H1 (cell line): ENCODE data around the gene JMJD8. TPM values are rescaled to one million over a fixed set of nuclear protein-coding genes. Genes with fewer than 3 reads are reported as not detected.

Experiments
- CTCF ChIA-PET: fragments of 300-600 bp; sonication (Branson Sonifier 250); formaldehyde crosslinking; loops from one replicate; lab custom pipeline; 2021; ENCODE audit not compliant: partially characterized antibody; lab: Charles Lee
- POLR2A ChIA-PET: fragments of 300-600 bp; sonication (Branson Sonifier 250); formaldehyde crosslinking; loops from one replicate; lab custom pipeline; 2021; ENCODE audit warnings: inconsistent platforms; ENCODE audit not compliant: partially characterized antibody; lab: Charles Lee
- DNase-seq, 2 experiments: peaks; one replicate each; pipeline versions ENCODE4 v3.0.0 to v3.0.0-alpha.2; 2010 to 2022; ENCODE audit warnings: low spot score in 2 of 2, low read depth in 1 of 2, mixed read lengths in 1 of 2
- FAIRE-seq: peaks from 2 replicates; lab custom pipeline; 2011; peaks lifted over from hg19 to GRCh38; lab: Jason Lieb, UNC
- H2AFZ ChIP-seq: 2 replicates; pipeline ENCODE4 v1.8.1; 2012; ENCODE audit warnings: low read length, inconsistent platforms
- H2AK5ac ChIP-seq: 2 replicates; pipeline ENCODE4 v1.6.1; 2013; ENCODE audit warnings: low read depth, low read length
- H2BK120ac ChIP-seq: replicated peaks from 2 replicates; pipeline ENCODE3; 2013; ENCODE audit warnings: low read depth, low read length, inconsistent platforms
- H2BK12ac ChIP-seq: 2 replicates; pipeline ENCODE4 v1.6.1; 2013; ENCODE audit warnings: low read depth, low read length
- H2BK15ac ChIP-seq: 2 replicates; pipeline ENCODE4 v1.6.1; 2013; ENCODE audit warnings: low read length
- H2BK20ac ChIP-seq: 2 replicates; pipeline ENCODE4 v1.6.1; 2013; ENCODE audit warnings: low read length
- H2BK5ac ChIP-seq: 2 replicates; pipeline ENCODE4 v1.6.1; 2013; ENCODE audit warnings: low read depth, low read length
- H3K14ac ChIP-seq: 2 replicates; pipeline ENCODE4 v1.6.1; 2013; ENCODE audit warnings: inconsistent platforms; ENCODE audit not compliant: insufficient read length
- H3K18ac ChIP-seq: 2 replicates; pipeline ENCODE4 v1.6.1; 2013; ENCODE audit warnings: low read length; ENCODE audit errors: extremely low read depth
- H3K23ac ChIP-seq: 2 replicates; pipeline ENCODE4 v1.6.1; 2013; ENCODE audit warnings: inconsistent platforms; ENCODE audit not compliant: insufficient read length
- H3K23me2 ChIP-seq: 2 replicates; pipeline ENCODE4 v1.6.1; 2013; ENCODE audit warnings: low read depth, low read length
- H3K27ac ChIP-seq: 2 replicates; pipeline ENCODE4 v1.6.1; 2011; ENCODE audit warnings: low read depth, low read length, inconsistent platforms
- H3K27me3 ChIP-seq, 4 experiments: replicated peaks in 1 of 4; 1 replicate in 1 of 4; 2 replicates in 3 of 4; pipeline versions ENCODE4 v1.6.1 to v1.8.1; 2011 to 2013; ENCODE audit warnings: low read length in 3 of 4, mild to moderate bottlenecking in 3 of 4, inconsistent platforms in 2 of 4, mixed read lengths in 2 of 4, moderate library complexity in 1 of 4; ENCODE audit not compliant: control insufficient read depth in 3 of 4, insufficient read depth in 3 of 4; ENCODE audit errors: extremely low read depth in 1 of 4
- H3K36me3 ChIP-seq, 4 experiments: 2 replicates each; pipeline versions ENCODE4 v1.6.1 to v1.8.1; 2011 to 2013; ENCODE audit warnings: mild to moderate bottlenecking in 4 of 4, low read length in 3 of 4, moderate library complexity in 2 of 4, control low read depth in 1 of 4, inconsistent platforms in 1 of 4; ENCODE audit not compliant: insufficient read depth in 4 of 4, control insufficient read depth in 2 of 4
- H3K4ac ChIP-seq: replicated peaks from 2 replicates; pipeline ENCODE3; 2013; ENCODE audit warnings: low read length, low read depth, mixed read lengths, inconsistent platforms; ENCODE audit not compliant: insufficient read length
- H3K4me1 ChIP-seq, 4 experiments: replicated peaks in 1 of 4; 1 replicate in 1 of 4; 2 replicates in 3 of 4; pipeline versions ENCODE4 v1.6.1 to v1.8.1; 2011 to 2013; ENCODE audit warnings: low read length in 3 of 4, inconsistent platforms in 2 of 4, mixed read lengths in 1 of 4; ENCODE audit not compliant: insufficient read depth in 4 of 4, control insufficient read depth in 3 of 4
- H3K4me2 ChIP-seq, 2 experiments: 2 replicates each; pipeline versions ENCODE4 v1.6.1 to v1.8.1; 2011 to 2013; ENCODE audit warnings: low read depth in 2 of 2, low read length in 2 of 2, control low read depth in 1 of 2, inconsistent platforms in 1 of 2, mild to moderate bottlenecking in 1 of 2; ENCODE audit not compliant: insufficient read depth in 1 of 2
- H3K4me3 ChIP-seq, 4 experiments: fragments of 200-600, 300-600 bp in 1 of 4; sonication (generic), shearing (Covaris generic), sonication (Bioruptor Twin) in 1 of 4; 2 replicates each; pipeline versions ENCODE4 v1.5.1 to v1.8.1; 2011 to 2016; ENCODE audit warnings: low read length in 4 of 4, low read depth in 3 of 4, control low read depth in 2 of 4, inconsistent platforms in 2 of 4, mild to moderate bottlenecking in 2 of 4, mixed read lengths in 1 of 4, moderate library complexity in 1 of 4; ENCODE audit not compliant: insufficient read depth in 2 of 4; ENCODE audit errors: extremely low read depth in 1 of 4
- H3K56ac ChIP-seq: replicated peaks from 2 replicates; pipeline ENCODE3; 2013; ENCODE audit warnings: low read depth, mild to moderate bottlenecking, mixed read lengths, low read length, inconsistent platforms; ENCODE audit not compliant: insufficient read length
- H3K79me1 ChIP-seq: 2 replicates; pipeline ENCODE4 v1.6.1; 2013; ENCODE audit warnings: low read depth, low read length, control low read depth
- H3K79me2 ChIP-seq, 2 experiments: 2 replicates each; pipeline versions ENCODE4 v1.6.1 to v1.8.1; 2012 to 2013; ENCODE audit warnings: low read length in 2 of 2, mild to moderate bottlenecking in 2 of 2, inconsistent platforms in 1 of 2; ENCODE audit not compliant: insufficient read depth in 2 of 2, control insufficient read depth in 1 of 2
- H3K9ac ChIP-seq, 4 experiments: replicated peaks in 1 of 4; 1 replicate in 1 of 4; 2 replicates in 3 of 4; pipeline versions ENCODE4 v1.6.1 to v1.8.1; 2011 to 2013; ENCODE audit warnings: low read depth in 3 of 4, low read length in 3 of 4, control low read depth in 2 of 4, mild to moderate bottlenecking in 2 of 4, moderate library complexity in 2 of 4, inconsistent platforms in 1 of 4; ENCODE audit errors: extremely low read depth in 1 of 4
- H3K9me3 ChIP-seq, 2 experiments: 2 replicates each; pipeline versions ENCODE4 v1.6.1 to v1.8.1; 2012 to 2013; ENCODE audit warnings: mild to moderate bottlenecking in 2 of 2, moderate library complexity in 2 of 2, control low read depth in 1 of 2, inconsistent platforms in 1 of 2, low read depth in 1 of 2, low read length in 1 of 2, mixed read lengths in 1 of 2; ENCODE audit not compliant: insufficient read depth in 2 of 2
- H4K20me1 ChIP-seq, 2 experiments: replicated peaks in 1 of 2; 2 replicates each; pipeline versions ENCODE3 to v1.8.1; 2011 to 2013; ENCODE audit warnings: inconsistent platforms in 2 of 2, low read length in 2 of 2, mild to moderate bottlenecking in 1 of 2; ENCODE audit not compliant: insufficient read depth in 2 of 2, control insufficient read depth in 1 of 2
- H4K5ac ChIP-seq: 2 replicates; pipeline ENCODE4 v1.6.1; 2013; ENCODE audit warnings: low read length, low read depth, mixed read lengths, inconsistent platforms; ENCODE audit not compliant: insufficient read length
- H4K8ac ChIP-seq: 2 replicates; pipeline ENCODE4 v1.8.0; 2013; ENCODE audit warnings: mild to moderate bottlenecking, moderate library complexity, low read length, inconsistent platforms; ENCODE audit not compliant: insufficient read depth; ENCODE audit errors: extremely low read depth
- H4K91ac ChIP-seq: replicated peaks from 2 replicates; pipeline ENCODE3; 2013; ENCODE audit warnings: low read length, mixed read lengths, inconsistent platforms; ENCODE audit not compliant: insufficient read length
- ATF2 ChIP-seq: IDR thresholded peaks from 2 replicates; pipeline ENCODE4 v1.6.1; 2012; ENCODE audit warnings: low read length, inconsistent platforms
- ATF3 ChIP-seq: IDR thresholded peaks from 2 replicates; pipeline ENCODE4 v1.6.1; 2011; ENCODE audit warnings: low read depth, mild to moderate bottlenecking, low read length; ENCODE audit not compliant: insufficient read depth
- BRCA1 ChIP-seq: IDR thresholded peaks from 2 replicates; pipeline ENCODE4 v1.6.1; 2012; ENCODE audit warnings: low read depth, low read length, improper control_type of control experiment
- CBX8 ChIP-seq: fragments of 300-800, 300-1000 bp; sonication (generic); IDR thresholded peaks from 2 replicates; pipeline ENCODE4 v1.7.1; 2016; ENCODE audit warnings: low read depth, low read length, borderline replicate concordance
- FOSL1 ChIP-seq: IDR thresholded peaks from 2 replicates; pipeline ENCODE4 v1.6.1; 2011; ENCODE audit warnings: mild to moderate bottlenecking, low read depth, low read length, moderate library complexity; ENCODE audit not compliant: insufficient read depth
- KDM1A ChIP-seq: fragments of 200-600, 300-600 bp; sonication (generic); IDR thresholded peaks from 2 replicates; pipeline ENCODE4 v1.7.1; 2016; ENCODE audit warnings: mild to moderate bottlenecking, low read length, borderline replicate concordance
- KDM5A ChIP-seq: fragments of 200-600 bp; IDR thresholded peaks from 2 replicates; pipeline ENCODE4 v1.7.1; 2012; ENCODE audit warnings: mild to moderate bottlenecking, low read length, inconsistent platforms, mixed read lengths
- SIRT6 ChIP-seq: IDR thresholded peaks from one replicate; pipeline ENCODE4 v1.7.1; 2012; ENCODE audit warnings: low read length, inconsistent platforms
- SP4 ChIP-seq: IDR thresholded peaks from 2 replicates; pipeline ENCODE4 v1.6.1; 2012; ENCODE audit warnings: low read length, inconsistent platforms
- TAF1 ChIP-seq: IDR thresholded peaks from 2 replicates; pipeline ENCODE4 v1.6.1; 2011; ENCODE audit warnings: mild to moderate bottlenecking, low read depth, low read length
- TBP ChIP-seq: IDR thresholded peaks from 2 replicates; pipeline ENCODE4 v1.6.1; 2011; ENCODE audit warnings: low read depth, low read length, improper control_type of control experiment
- YY1 ChIP-seq: IDR thresholded peaks from 2 replicates; pipeline ENCODE4 v1.6.1; 2011; ENCODE audit warnings: low read depth, mild to moderate bottlenecking, low read length
- ZNF274 ChIP-seq: IDR thresholded peaks from 2 replicates; pipeline ENCODE4 v1.7.0; 2012; ENCODE audit warnings: low read length, borderline replicate concordance; ENCODE audit errors: extremely low read depth
- WGBS, 2 experiments: shearing (Covaris generic) in 1 of 2; methylation state at CpG; one replicate each; pipeline versions ENCODE4 v1.1.6 to v1.1.7; 2013 to 2015; ENCODE audit warnings: low lambda C conversion rate in 2 of 2, mixed read lengths in 2 of 2, inconsistent platforms in 1 of 2, low coverage in 1 of 2, missing lambda C conversion rate in 1 of 2; ENCODE audit not compliant: insufficient replicate concordance in 2 of 2, insufficient coverage in 1 of 2, insufficient read length in 1 of 2; ENCODE audit errors: extremely low coverage in 1 of 2, missing lambda C conversion rate in 1 of 2; 5-methylcytosine and 5-hydroxymethylcytosine counted together
- polyA plus RNA-seq, 7 experiments: library from polyadenylated mRNA; depleted of rRNA in 3 of 7; stranded (reverse) in 5 of 7; unstranded in 2 of 7; fragments of >200 nt in 5 of 7; fragments of 200-250 nt in 2 of 7; gene quantifications; 1 replicate in 5 of 7; 2 replicates in 1 of 7; 4 replicates in 1 of 7; pipeline versions ENCODE4 v1.2.1 to v1.2.3, GENCODE V29; 2011 to 2013; ENCODE audit warnings: missing spikeins in 2 of 7, mixed read lengths in 2 of 7
- total RNA-seq: library from RNA; stranded (reverse); fragmentation: NEBNext Ultra II Directional; extraction: Animal tissue kit (Norgen Biotek cat#: 25700); gene quantifications from 2 replicates; pipeline ENCODE4 v1.2.1, GENCODE V29; 2021

The JMJD8 gene
- total and polyA plus RNA-seq, 2 of the 8 experiments (the other 6 are each of a cell fraction or from before 2014, with no cell fraction given), result 46.4 to 87.4 TPM

- H3K36me3 ChIP-seq, result peaks cover 0 to 44% (median 2%) of the 10 kb centered on the region in 4 experiments; a peak in 3 of 8 replicates
- DNase-seq (no peak), FAIRE-seq (no peak)
- no peak overlapping the region for H3K4me3 ChIP-seq
- no peak overlapping the region for H2BK20ac ChIP-seq
- no peaks in the 10 kb centered on the region for H3K79me2 ChIP-seq
- ChIA-PET POLR2A (interaction anchor here (0.5 to 0.7 kb wide), 3 partner anchors 9 to 66 kb away, joined by 3 read pairs; no protein-coding TSS in a partner anchor), CTCF (interaction anchor here (0.5 to 7.9 kb wide), 7 partner anchors 10 to 78 kb away, joined by 3 to 104 read pairs (median 3); partner anchors contain the start of gene RHOT2)
- H3K4me1 ChIP-seq, result peaks cover 0 to 2% (median under 1%) of the 10 kb centered on the region in 4 experiments; a peak in 2 of 7 replicates
- peaks cover 0 to 2% of the 10 kb centered on the region in 2 experiments for H4K20me1 ChIP-seq
- H3K4me2 ChIP-seq, result no peak overlapping the region
- no peak overlapping the region for H4K91ac ChIP-seq
- H3K27ac ChIP-seq, result no peak overlapping the region
- H3K9me3 ChIP-seq, result no peaks in the 10 kb centered on the region
- H2BK5ac ChIP-seq, result no peak overlapping the region
- no peak overlapping the region for H4K8ac ChIP-seq
- H3K23me2 ChIP-seq, result peaks cover 2% of the 10 kb centered on the region; the same call in 1 of the 2 replicates
- no peak overlapping the region for H3K56ac ChIP-seq
- no peak overlapping the region for H3K23ac ChIP-seq
- 91% methylated on average over 11 of the region's 12 CpGs; no CpG with 5 or more reads in 1 of the 2 experiments for whole genome bisulfite sequencing, 2 experiments
- no peak overlapping the region for H2BK15ac ChIP-seq
- H3K4ac ChIP-seq, result no peak overlapping the region
- H3K79me1 ChIP-seq, result no peaks in the 10 kb centered on the region
- H3K14ac ChIP-seq, result no peak overlapping the region
- no peaks in the 10 kb centered on the region for H3K27me3 ChIP-seq
- no peak overlapping the region for H3K18ac ChIP-seq
- H4K5ac ChIP-seq, result no peak overlapping the region
- H3K9ac ChIP-seq, result no peak overlapping the region
- no peak overlapping the region for H2AK5ac ChIP-seq
- H2BK120ac ChIP-seq, result no peak overlapping the region
- no peak overlapping the region for H2BK12ac ChIP-seq
- no peak overlapping the region for H2AFZ ChIP-seq
- TF ChIP-seq ZNF274, result no peak
- no peak for TF ChIP-seq KDM5A
- no peak for TF ChIP-seq ATF3
- TF ChIP-seq YY1, result no peak
- TF ChIP-seq BRCA1, result no peak
- TF ChIP-seq ATF2, result no peak
- TF ChIP-seq CBX8, result no peak
- TF ChIP-seq TAF1, result no peak
- no peak for TF ChIP-seq FOSL1
- TF ChIP-seq TBP, result no peak
- TF ChIP-seq SP4, result no peak
- TF ChIP-seq SIRT6, result no peak
- TF ChIP-seq KDM1A, result no peak
Measured at GRCh38 chr16:654034-654433, 30.1 kb downstream of the JMJD8 start.
